GM19099 (cell line): ENCODE data around the gene CYP4F8.

ENCODE experiments used
- POLR2A ChIP-seq: IDR thresholded peaks from 3 replicates; pipeline ENCODE4 v1.6.1; 2011; ENCODE audit warnings: low read depth; ENCODE audit not compliant: insufficient read length; ENCODE audit errors: extremely low read depth

The CYP4F8 gene

GRCh38 chr19:15636026-15636425 lies 21.0 kb downstream of the CYP4F8 start:
- TF ChIP-seq POLR2A, result no peak

- no peak for TF ChIP-seq POLR2A
These were observed 24.6 kb downstream of the CYP4F8 start for GRCh38 chr19:15639596-15639995.

DNA sequence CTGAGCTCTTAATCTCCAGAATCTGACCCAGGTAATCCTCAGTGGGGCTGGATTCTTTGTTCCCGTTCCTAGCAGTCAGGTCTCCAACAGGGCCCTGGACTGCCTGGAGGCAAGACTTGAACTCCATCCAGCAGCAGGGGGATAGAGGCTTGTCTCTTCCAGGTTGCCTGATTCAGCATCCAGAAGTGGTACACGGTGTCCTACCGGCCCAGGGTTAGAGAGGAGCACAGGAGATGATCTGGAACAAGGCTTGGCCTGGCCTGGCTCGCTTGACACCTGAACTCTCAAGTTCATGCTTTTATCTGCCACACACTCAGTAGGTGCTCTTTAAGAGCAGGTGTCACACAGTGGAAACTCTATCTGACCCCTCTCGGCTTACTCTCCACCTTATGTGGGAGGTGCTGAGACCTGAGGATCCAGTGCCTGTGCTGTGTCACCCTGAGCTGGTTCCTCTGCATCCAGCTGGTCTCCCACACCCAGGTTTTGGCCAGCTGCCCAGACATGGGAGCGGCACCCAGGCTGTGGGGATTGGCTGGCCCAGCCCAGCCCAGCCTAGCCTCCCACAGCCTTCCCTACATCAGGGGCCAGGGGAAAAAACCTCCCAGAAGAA lies 25.4 kb downstream of the CYP4F8 start, which contains the start of gene CYP4F3:
TSS of gene CYP4F3 (plus strand) at position 604 of the 610 bp plus-strand sequence. CDS start 519 bp downstream, outside the sequence.
- TF ChIP-seq POLR2A, result no peak

DNA sequence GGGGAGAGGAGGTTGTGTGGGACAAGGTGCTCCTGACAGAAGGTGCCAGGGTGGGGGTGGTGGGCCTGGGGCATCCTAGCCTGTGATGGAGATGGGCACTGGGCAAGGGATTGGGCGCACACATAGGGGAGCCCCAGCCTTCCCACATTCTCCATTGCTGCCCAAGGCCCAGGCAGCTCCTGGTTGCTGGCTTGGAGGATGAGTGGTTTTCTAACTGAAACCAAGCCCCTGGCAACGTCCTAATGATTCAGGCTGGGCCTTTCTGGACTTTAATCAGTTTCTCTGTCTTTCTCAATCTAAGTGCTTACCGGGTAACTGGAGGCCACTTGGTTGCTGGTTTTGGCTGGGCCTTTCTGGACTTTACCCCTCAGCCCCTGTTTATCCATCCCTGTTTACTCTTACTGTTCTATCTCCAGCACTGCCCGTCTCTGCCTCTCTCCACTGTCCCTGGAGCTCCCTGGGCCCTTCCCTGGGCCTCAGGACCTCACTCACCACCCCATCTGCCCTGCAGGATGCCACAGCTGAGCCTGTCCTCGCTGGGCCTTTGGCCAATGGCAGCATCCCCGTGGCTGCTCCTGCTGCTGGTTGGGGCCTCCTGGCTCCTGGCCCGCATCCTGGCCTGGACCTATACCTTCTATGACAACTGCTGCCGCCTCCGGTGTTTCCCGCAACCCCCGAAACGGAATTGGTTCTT lies 26.0 kb downstream of the CYP4F8 start:
- no peak for TF ChIP-seq POLR2A

DNA sequence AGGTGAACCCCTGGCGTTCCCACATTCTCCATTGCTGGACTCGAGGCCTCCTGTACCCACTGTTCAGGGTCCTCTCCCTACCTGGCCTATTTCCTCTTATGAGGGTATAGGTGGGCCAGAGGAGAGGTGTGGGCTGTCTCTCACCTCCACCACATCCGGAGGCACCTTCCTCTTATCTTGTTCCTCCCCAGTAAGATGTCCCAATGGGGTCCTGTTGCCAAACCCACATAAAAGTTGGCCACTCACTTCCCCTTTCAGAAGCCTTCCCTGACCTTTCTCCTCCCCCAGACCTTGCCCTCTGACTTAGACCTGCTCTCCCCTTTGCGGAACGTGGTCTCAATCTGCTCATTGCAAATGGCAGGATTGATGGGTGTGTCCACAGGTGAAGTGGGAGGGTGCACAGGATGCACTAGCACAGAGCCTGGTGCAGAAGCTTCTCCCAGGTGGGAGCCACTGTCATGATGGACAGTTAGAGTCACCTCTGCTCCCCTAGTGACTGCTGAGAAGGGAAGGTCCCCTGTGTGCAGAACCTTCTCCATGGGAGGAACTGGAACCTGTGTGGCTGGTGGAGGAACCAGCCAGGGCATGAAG lies 27.0 kb downstream of the CYP4F8 start:
- TF ChIP-seq POLR2A, result no peak

GRCh38 chr19:15642807-15643206 lies 27.8 kb downstream of the CYP4F8 start:
- no peak for TF ChIP-seq POLR2A

DNA sequence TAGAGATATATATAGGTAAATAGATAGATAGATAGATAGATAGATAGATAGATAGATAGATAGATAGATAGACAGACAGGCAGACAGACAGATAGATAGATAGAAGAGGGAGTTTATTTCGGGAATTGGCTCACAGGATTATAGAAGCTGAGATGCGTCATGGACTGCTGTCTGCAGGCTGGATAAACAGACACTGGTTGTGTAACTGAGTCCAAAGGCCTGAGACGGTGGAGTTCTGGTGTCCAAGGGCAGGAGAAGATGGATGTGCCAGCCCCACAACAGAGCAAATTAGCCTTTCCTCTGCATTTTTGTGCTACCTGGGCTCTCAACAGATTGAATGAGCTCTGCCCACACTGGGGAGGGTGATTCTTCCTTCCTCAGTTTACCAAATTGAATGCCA lies 28.4 kb downstream of the CYP4F8 start:
- TF ChIP-seq POLR2A, result no peak

GRCh38 chr19:15644066-15644741 lies 29.2 kb downstream of the CYP4F8 start:
- TF ChIP-seq POLR2A, result no peak

GRCh38 chr19:15644816-15645215 lies 29.8 kb downstream of the CYP4F8 start:
- TF ChIP-seq POLR2A, result no peak

DNA sequence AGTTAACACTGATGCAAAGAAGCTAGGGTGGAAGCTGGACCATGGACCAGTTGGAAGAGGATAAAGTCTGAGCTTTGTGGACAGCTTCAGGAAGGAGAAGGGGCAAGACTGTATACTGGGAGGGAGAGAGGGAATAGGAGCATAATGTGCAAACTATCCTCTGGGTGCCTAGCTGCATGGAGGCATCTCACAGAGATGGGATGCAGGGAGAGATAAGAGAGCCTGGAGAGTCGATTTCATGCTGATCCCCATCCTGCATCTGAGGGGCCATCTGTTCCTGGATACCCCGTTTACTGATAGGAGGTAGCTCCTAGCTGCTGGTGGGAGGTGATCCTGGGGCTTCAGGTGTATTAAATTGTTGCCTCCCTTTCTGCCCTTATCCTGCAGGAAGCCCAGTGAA lies 34.5 kb downstream of the CYP4F8 start:
- no peak for TF ChIP-seq POLR2A

- TF ChIP-seq POLR2A, result no peak
These were observed 36.8 kb downstream of the CYP4F8 start for GRCh38 chr19:15651791-15652190.

DNA sequence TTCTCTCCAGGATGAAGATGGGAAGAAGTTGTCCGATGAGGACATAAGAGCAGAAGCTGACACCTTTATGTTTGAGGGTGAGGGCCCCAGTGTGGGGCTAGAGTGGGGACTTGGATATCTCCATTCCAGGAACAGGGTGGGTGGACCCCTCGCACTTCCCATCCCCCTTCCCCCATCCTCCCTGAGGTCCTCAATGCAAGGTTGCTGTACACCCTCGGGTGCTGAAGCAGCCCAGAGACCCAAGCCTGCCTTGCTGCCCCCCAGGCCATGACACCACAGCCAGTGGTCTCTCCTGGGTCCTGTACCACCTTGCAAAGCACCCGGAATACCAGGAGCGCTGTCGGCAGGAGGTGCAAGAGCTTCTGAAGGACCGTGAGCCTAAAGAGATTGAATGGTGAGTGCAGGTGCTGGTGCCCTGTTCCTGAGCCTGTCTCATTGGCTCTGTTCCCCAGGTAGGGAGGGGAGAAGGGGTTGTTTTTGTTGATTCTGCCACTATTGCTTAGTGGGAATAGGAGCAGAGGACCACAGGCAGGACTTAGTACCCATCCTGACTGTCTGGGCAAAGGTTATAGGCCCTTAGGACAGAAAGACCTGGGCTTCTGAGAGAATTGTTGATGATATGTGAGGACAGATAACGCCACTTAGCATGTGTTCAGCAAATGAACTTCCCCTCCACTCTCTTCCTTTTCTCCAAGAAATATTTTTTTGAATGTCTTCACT lies 37.7 kb downstream of the CYP4F8 start:
- no peak for TF ChIP-seq POLR2A

GRCh38 chr19:15656467-15656866 lies 41.4 kb downstream of the CYP4F8 start:
- TF ChIP-seq POLR2A, result no peak

DNA sequence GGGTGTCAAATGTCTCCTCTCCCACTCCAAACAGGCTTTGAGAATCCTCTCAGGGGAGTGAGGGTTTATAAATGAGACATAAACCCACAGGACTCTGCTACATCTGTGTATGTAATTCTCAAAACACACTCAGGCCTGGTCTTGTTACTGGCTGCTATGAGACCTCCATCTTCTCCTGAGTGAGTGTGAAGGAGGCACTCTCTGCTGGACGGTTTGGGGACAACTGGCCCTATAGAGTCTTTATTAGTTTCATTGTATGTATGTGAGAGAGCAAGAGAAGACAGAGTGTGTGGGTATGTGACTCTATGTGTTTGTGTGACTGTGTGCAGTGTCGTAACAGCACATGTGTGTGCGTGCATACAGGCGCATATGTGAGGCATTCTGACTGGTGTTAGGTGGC lies 48.2 kb downstream of the CYP4F8 start:
- TF ChIP-seq POLR2A, result no peak

- TF ChIP-seq POLR2A, result no peak
These were observed 51.2 kb downstream of the CYP4F8 start for GRCh38 chr19:15666186-15666585.

- no peak for TF ChIP-seq POLR2A
These were observed 51.9 kb downstream of the CYP4F8 start for GRCh38 chr19:15666883-15667282.

DNA sequence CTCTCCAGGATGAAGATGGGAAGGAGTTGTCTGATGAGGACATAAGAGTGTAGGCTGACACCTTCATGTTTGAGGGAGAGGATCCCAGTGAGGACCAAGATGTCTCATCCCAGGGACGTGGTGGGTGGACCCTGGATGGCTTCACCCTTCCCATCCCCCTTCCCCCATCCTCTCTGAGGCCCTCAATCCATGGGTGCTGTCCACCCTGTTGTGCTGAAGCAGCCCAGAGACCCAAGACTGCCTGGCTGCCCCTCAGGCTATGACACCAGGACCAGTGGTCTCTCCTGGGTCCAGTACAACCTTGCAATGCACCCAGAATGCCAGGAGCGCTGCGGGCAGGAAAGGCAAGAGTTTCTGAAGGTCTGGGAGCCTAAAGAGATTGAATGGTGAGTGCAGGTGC lies 54.4 kb downstream of the CYP4F8 start:
- TF ChIP-seq POLR2A, result no peak
